Astrocyte (in vitro differentiated cells and primary cell): Measurements from ENCODE around the gene MROH2B.

ENCODE experiments used
- EZH2 ChIP-seq: IDR thresholded peaks from 2 replicates; pipeline ENCODE4 v1.6.1; 2012; ENCODE audit warnings: mild to moderate bottlenecking, low read length, inconsistent platforms; ENCODE audit not compliant: insufficient read depth
- TF ChIP-seq, protein P1 (sequence below): IDR thresholded peaks from 2 replicates; pipeline ENCODE4 v1.5.1; 2011; ENCODE audit warnings: low read depth, mild to moderate bottlenecking, inconsistent platforms, low read length, moderate library complexity; ENCODE audit not compliant: insufficient read depth

GRCh38 chr5:40972434-40972833 lies 98.7 kb downstream of the MROH2B start:
- TF ChIP-seq, protein P1, sequence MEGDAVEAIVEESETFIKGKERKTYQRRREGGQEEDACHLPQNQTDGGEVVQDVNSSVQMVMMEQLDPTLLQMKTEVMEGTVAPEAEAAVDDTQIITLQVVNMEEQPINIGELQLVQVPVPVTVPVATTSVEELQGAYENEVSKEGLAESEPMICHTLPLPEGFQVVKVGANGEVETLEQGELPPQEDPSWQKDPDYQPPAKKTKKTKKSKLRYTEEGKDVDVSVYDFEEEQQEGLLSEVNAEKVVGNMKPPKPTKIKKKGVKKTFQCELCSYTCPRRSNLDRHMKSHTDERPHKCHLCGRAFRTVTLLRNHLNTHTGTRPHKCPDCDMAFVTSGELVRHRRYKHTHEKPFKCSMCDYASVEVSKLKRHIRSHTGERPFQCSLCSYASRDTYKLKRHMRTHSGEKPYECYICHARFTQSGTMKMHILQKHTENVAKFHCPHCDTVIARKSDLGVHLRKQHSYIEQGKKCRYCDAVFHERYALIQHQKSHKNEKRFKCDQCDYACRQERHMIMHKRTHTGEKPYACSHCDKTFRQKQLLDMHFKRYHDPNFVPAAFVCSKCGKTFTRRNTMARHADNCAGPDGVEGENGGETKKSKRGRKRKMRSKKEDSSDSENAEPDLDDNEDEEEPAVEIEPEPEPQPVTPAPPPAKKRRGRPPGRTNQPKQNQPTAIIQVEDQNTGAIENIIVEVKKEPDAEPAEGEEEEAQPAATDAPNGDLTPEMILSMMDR, result no peak
- no peak for TF ChIP-seq EZH2
